HCT116 (cell line): ENCODE results near the gene CIB4. TPM values are rescaled to one million over a fixed set of nuclear protein-coding genes. Genes with fewer than 3 reads are reported as not detected.

ENCODE experiments used
- ATAC-seq: fragments of 200-7000 bp; cut with Tn5 transposase; 2 replicates; pipeline ENCODE4 v1.9.1; 2020; ENCODE audit warnings: mild to moderate bottlenecking, moderate library complexity
- BruUV-seq: library from RNA; stranded (reverse); fragments of 400-500 nt; replicated peaks from 2 replicates; lab custom pipeline; 2021; lab: Mats Ljungman, UMichigan
- CTCF ChIA-PET: fragments of 300-600 bp; sonication (Branson Sonifier 250); formaldehyde crosslinking; loops from one replicate; lab custom pipeline; 2021; ENCODE audit warnings: antibody characterized with exemption; lab: Charles Lee
- POLR2A ChIA-PET: fragments of 300-600, 350-600 bp; sonication (Branson Sonifier 250); formaldehyde crosslinking; loops from one replicate; lab custom pipeline; 2021; ENCODE audit warnings: antibody characterized with exemption; lab: Charles Lee
- RAD21 ChIA-PET, 2 experiments: fragments of 300-600 bp; sonication (Branson Sonifier 250); formaldehyde crosslinking; loops; one replicate each; lab custom pipeline; 2023; ENCODE audit warnings: low total read pairs in 2 of 2; ENCODE audit not compliant: uncharacterized antibody in 2 of 2, unreplicated experiment in 2 of 2, low non-redundant PET in 1 of 2; lab: Charles Lee
- DNase-seq: peaks from one replicate; pipeline ENCODE4 v3.0.0-alpha.2; 2010; ENCODE audit warnings: low read depth, low spot score
- H2AFZ ChIP-seq: fragments of 200-600 bp; shearing (Covaris generic), sonication (generic); 2 replicates; pipeline ENCODE4 v1.6.1; 2017; ENCODE audit warnings: low read depth, mixed run types, mixed read lengths, antibody characterized with exemption, low read length; ENCODE audit not compliant: poor library complexity, severe bottlenecking
- H3K27ac ChIP-seq: 2 replicates; pipeline ENCODE4 v1.5.1; 2012; ENCODE audit warnings: low read depth, low read length
- H3K27me3 ChIP-seq: fragments of 200-600 bp; sonication (generic); 2 replicates; pipeline ENCODE4 v1.6.1; 2016; ENCODE audit warnings: mixed run types, low read length, mixed read lengths; ENCODE audit not compliant: insufficient read depth
- H3K36me3 ChIP-seq, 2 experiments: fragments of 200-500 bp in 1 of 2; fragments of 200-600 bp in 1 of 2; sonication (Bioruptor generic) in 1 of 2; sonication (generic) in 1 of 2; 2 replicates each; pipeline versions ENCODE4 v1.5.1 to v1.6.1; 2014 to 2016; ENCODE audit warnings: low read length in 2 of 2, inconsistent platforms in 1 of 2, mixed read lengths in 1 of 2, mixed run types in 1 of 2; ENCODE audit not compliant: insufficient read depth in 2 of 2, control insufficient read depth in 1 of 2
- H3K4me1 ChIP-seq, 2 experiments: fragments of 200-600 bp in 1 of 2; sonication (generic) in 1 of 2; 2 replicates each; pipeline versions ENCODE4 v1.5.1 to v1.6.1; 2012 to 2017; ENCODE audit warnings: low read length in 2 of 2, inconsistent platforms in 1 of 2, mild to moderate bottlenecking in 1 of 2, mixed read lengths in 1 of 2, mixed run types in 1 of 2, moderate library complexity in 1 of 2; ENCODE audit not compliant: insufficient read depth in 2 of 2, control insufficient read depth in 1 of 2
- H3K4me2 ChIP-seq: fragments of 200-600 bp; sonication (generic); 2 replicates; pipeline ENCODE4 v1.6.1; 2017; ENCODE audit warnings: mixed run types, low read length, mixed read lengths
- H3K4me3 ChIP-seq, 2 experiments: fragments of 200-600 bp in 1 of 2; sonication (generic) in 1 of 2; replicated peaks in 1 of 2; 2 replicates each; pipeline ENCODE4 v1.5.1; 2011 to 2016; ENCODE audit warnings: low read length in 2 of 2, control low read depth in 1 of 2, low read depth in 1 of 2, mild to moderate bottlenecking in 1 of 2, mixed read lengths in 1 of 2, mixed run types in 1 of 2
- H3K79me2 ChIP-seq: fragments of 200-600 bp; sonication (generic); 2 replicates; pipeline ENCODE4 v1.6.1; 2017; ENCODE audit warnings: mild to moderate bottlenecking, mixed run types, low read length, moderate library complexity, mixed read lengths; ENCODE audit not compliant: insufficient read depth
- H3K9ac ChIP-seq: fragments of 200-600 bp; sonication (generic); 2 replicates; pipeline ENCODE4 v1.6.1; 2016; ENCODE audit warnings: low read length, mixed read lengths
- H3K9me2 ChIP-seq: fragments of 200-600 bp; sonication (generic), shearing (Covaris generic); 2 replicates; pipeline ENCODE4 v1.6.1; 2017; ENCODE audit warnings: mixed run types, mild to moderate bottlenecking, moderate library complexity; ENCODE audit not compliant: insufficient read depth
- H3K9me3 ChIP-seq, 2 experiments: fragments of 200-500 bp in 1 of 2; fragments of 200-600 bp in 1 of 2; sonication (Bioruptor generic) in 1 of 2; sonication (generic) in 1 of 2; 2 replicates each; pipeline ENCODE4 v1.6.1; 2014 to 2017; ENCODE audit warnings: low read length in 2 of 2, mixed read lengths in 2 of 2, inconsistent platforms in 1 of 2, low read depth in 1 of 2, mild to moderate bottlenecking in 1 of 2, mixed run types in 1 of 2, moderate library complexity in 1 of 2; ENCODE audit not compliant: control insufficient read depth in 1 of 2, insufficient read depth in 1 of 2
- H4K20me1 ChIP-seq: fragments of 200-600 bp; sonication (generic), shearing (Covaris generic); 2 replicates; pipeline ENCODE4 v1.6.1; 2017; ENCODE audit warnings: mixed run types, mild to moderate bottlenecking, moderate library complexity; ENCODE audit not compliant: insufficient read depth
- ATF3 ChIP-seq: IDR thresholded peaks from 2 replicates; pipeline ENCODE4 v1.6.1; 2012
- CBX3 ChIP-seq: IDR thresholded peaks from 2 replicates; pipeline ENCODE4 v1.6.1; 2012; ENCODE audit warnings: low read depth
- CTCF ChIP-seq, 3 experiments: fragments of 200-600 bp in 1 of 3; sonication (generic) in 1 of 3; IDR thresholded peaks in 2 of 3; conservative IDR thresholded peaks in 1 of 3; 2 replicates each; pipeline ENCODE4 v1.5.1; 2012 to 2017; ENCODE audit warnings: low read depth in 2 of 3, low read length in 2 of 3, antibody characterized with exemption in 1 of 3, borderline replicate concordance in 1 of 3, control low read depth in 1 of 3, mild to moderate bottlenecking in 1 of 3, mixed read lengths in 1 of 3, mixed run types in 1 of 3, moderate library complexity in 1 of 3; ENCODE audit not compliant: insufficient read depth in 1 of 3
- ELF1 ChIP-seq: IDR thresholded peaks from 2 replicates; pipeline ENCODE4 v1.6.1; 2012; ENCODE audit warnings: low read depth, borderline replicate concordance
- EZH2 ChIP-seq: fragments of 200-600 bp; sonication (generic); IDR thresholded peaks from 2 replicates; pipeline ENCODE4 v1.6.1; 2017; ENCODE audit warnings: antibody characterized with exemption, mixed run types
- EZH2phosphoT487 ChIP-seq: fragments of 200-600 bp; IDR thresholded peaks from 2 replicates; pipeline ENCODE4 v1.6.1; 2018; ENCODE audit warnings: antibody characterized with exemption, borderline replicate concordance
- JUND ChIP-seq: IDR thresholded peaks from 2 replicates; pipeline ENCODE4 v1.6.1; 2012
- MAX ChIP-seq: IDR thresholded peaks from 2 replicates; pipeline ENCODE4 v1.6.1; 2012
- REST ChIP-seq: IDR thresholded peaks from 2 replicates; pipeline ENCODE4 v1.6.1; 2012; ENCODE audit warnings: low read depth
- SIN3A ChIP-seq: IDR thresholded peaks from 2 replicates; pipeline ENCODE4 v1.6.1; 2012; ENCODE audit warnings: low read depth
- YY1 ChIP-seq: IDR thresholded peaks from 2 replicates; pipeline ENCODE4 v1.6.1; 2011; ENCODE audit warnings: low read length, low read depth, moderate library complexity, mild to moderate bottlenecking; ENCODE audit not compliant: insufficient replicate concordance; ENCODE audit errors: extremely low read depth
- ZBTB33 ChIP-seq: IDR thresholded peaks from 2 replicates; pipeline ENCODE4 v1.6.1; 2011; ENCODE audit warnings: mild to moderate bottlenecking, low read length, moderate library complexity; ENCODE audit not compliant: insufficient replicate concordance; ENCODE audit errors: extremely low read depth
- ZFX ChIP-seq: fragments of 450-650 bp; IDR thresholded peaks from 2 replicates; pipeline ENCODE4 v1.6.1; 2017
- ZNF274 ChIP-seq: fragments of 200-500 bp; sonication (Bioruptor generic); IDR thresholded peaks from 2 replicates; pipeline ENCODE4 v1.6.1; 2014; ENCODE audit warnings: mild to moderate bottlenecking, low read depth, low read length, inconsistent platforms
- intact Hi-C: fragments of 100-400 bp; cut with micrococcal nuclease; formaldehyde crosslinking; loops from 2 replicates; pipeline ENCODE4 v1.10.0; 2022
- total RNA-seq: library from RNA; stranded (reverse); gene quantifications from one replicate; pipeline ENCODE4 v1.2.1, GENCODE V29; 2021; ENCODE audit not compliant: unreplicated experiment

CIB4 gene
- total RNA-seq, 1 experiment from 2014 or later, result not detected

GRCh38 chr2:26532301-26533250 is 108.6 kb downstream of the CIB4 start:
- Histone ChIP-seq H3K4me2 (no peak overlapping the region), H3K27ac (no peak overlapping the region), H3K9me2 (no peaks in the 10 kb centered on the region), H4K20me1 (no peaks in the 10 kb centered on the region), H3K9me3 (no peaks in the 10 kb centered on the region), H2AFZ (no peak overlapping the region), H3K4me3 (no peak overlapping the region), H3K4me1 (no peaks in the 10 kb centered on the region), H3K9ac (no peak overlapping the region), H3K79me2 (no peaks in the 10 kb centered on the region), H3K36me3 (no peaks in the 10 kb centered on the region), H3K27me3 (no peaks in the 10 kb centered on the region)
- no TSS peak for BruUV-seq
- DNase-seq, result no peak
- TF ChIP-seq ZBTB33, result no peak
- no peak for TF ChIP-seq JUND
- TF ChIP-seq ZNF274, result no peak
- no peak for TF ChIP-seq REST
- TF ChIP-seq SIN3A, result no peak
- no peak for TF ChIP-seq CBX3
- no peak for TF ChIP-seq CTCF (IDR thresholded peaks at IDR 0.05 in 2 of 3, conservative IDR thresholded peaks at IDR 0.05 in 1 of 3; ENCODE audit: borderline replicate concordance in 1 of 3, insufficient read depth in 1 of 3, low read depth in 2 of 3, low read length in 2 of 3)
- no peak for TF ChIP-seq ELF1
- no peak for TF ChIP-seq ZFX
- TF ChIP-seq ATF3, result no peak
- TF ChIP-seq EZH2, result no peak
- no peak for TF ChIP-seq YY1
- TF ChIP-seq EZH2phosphoT487, result no peak
- no peak for TF ChIP-seq MAX
- ChIA-PET POLR2A (no interaction called here), CTCF (no interaction called here), RAD21 (no interaction called here)
- no peak for ATAC-seq
- intact Hi-C loops, result no loop called here
